ENCODE data around the gene LEFTY2.
"Not testable (repeated sequence)": the region's sequence is repeated elsewhere in the genome, so short reads cannot be mapped to it uniquely, and the experiment has no call there.

Gene LEFTY2

DNA sequence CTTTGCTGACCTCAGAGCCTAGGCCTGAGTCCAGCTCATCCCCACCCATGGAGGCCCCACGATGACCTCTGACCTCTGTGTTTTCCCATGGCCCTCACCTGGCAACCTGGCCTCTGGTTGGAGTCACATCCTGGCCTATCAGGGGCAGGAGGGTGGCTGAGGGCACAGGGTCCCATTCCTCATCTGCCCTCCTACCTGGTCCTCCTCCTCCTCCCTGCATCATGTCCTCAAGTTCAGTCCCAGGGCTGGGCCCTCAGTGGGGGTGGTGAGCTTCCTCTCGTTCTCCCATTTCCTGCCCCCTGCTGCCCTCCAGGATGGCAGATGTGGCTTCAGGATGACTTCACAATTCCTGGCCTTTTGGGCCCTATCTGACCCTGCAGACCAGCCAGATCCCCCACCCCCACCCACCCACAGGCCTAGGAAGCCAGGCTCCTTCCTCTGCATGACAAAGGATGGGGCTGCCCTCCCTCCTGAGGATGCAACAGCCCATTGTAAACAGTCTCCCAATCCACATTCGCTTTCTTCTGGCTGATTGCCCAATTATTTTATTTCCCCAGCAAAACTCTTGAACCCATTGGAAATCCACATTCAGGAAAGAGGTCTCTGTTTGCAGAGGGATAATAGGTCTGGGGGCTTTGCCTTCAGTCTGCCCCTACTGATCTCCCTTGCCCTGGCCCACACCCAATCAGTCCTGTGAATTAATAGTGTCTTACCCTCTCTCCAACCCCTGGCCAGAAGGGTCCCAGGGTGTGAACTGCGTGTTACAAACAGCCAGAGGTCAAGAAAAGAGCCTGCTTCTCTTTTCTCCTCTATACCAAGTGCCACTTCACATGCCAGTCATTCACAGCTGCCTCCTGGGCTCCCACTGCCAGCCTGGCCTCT lies 41.7 kb downstream of the LEFTY2 start:
- no peak for DNase-seq

DNA sequence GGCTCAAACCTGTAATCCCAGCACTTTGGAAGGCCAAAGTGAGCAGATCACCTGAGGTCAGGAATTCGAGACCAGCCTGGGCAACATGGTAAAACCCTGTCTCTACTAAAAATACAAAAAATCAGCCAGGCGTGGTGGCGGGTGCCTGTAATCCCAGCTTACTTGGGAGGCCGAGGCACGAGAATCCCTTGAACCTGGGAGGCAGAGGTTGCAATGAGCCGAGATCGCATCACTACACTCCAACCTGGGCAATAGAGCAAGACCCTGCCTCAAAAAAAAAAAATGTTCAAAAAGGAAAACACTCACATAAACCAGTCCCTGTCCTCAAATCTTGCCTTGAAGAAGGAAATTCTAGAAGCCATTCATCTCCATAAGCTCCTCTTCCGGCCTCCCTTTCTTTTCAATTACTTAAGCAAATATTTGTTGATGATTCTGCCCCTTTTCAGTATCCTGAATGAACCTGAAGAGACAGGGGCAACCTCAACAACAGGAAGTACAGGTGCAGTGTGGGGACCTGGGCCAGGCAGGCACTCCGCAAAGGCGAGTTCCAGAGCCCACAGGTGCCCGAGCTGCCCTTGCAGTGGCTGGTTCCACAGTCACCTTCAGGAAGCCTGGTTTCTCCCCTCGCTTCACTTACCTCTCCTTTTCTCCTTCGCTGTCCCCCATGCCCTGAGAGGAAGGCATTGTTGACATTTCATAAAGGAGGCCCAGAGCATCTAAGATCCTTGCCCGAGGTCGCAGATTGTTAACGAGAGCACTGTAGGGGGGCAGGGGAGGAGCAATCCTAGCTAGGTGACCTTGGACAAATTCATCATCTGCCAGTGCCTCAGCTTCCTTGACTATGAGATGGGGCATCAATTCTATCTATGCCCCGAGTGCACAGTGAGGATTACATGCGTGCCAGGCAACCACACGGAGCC lies 43.2 kb downstream of the LEFTY2 start:
- DNase-seq = no peak

DNA sequence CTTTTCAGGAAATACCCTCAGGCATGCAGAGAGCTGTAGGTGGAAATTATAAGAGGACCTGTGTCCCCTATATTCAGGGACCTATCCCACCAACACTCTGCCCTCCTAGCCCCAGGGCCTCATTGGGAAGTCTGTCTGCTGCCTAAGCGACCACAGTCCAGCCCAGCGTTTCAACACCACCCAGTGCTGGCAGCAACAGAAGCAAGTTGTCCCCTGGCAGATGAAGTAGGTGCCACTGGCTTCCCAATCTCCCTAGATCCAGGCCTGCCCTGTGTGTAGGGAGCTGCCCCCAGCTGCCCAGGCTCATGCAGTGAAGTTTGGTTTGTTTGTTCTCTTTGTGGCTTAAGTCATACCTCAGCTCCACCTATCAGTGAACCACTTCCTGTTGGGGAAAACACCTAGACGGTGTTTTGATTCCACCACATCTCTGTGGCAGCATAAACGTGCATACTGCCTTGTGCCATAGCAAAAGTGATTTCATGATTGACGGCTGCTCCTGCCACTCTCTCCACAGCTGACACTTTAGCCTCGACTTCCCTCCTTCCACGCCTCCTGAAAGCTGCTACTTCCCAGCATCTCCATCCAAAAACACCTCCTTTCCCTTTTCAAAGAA lies 44.0 kb downstream of the LEFTY2 start:
- no peak for DNase-seq

DNA sequence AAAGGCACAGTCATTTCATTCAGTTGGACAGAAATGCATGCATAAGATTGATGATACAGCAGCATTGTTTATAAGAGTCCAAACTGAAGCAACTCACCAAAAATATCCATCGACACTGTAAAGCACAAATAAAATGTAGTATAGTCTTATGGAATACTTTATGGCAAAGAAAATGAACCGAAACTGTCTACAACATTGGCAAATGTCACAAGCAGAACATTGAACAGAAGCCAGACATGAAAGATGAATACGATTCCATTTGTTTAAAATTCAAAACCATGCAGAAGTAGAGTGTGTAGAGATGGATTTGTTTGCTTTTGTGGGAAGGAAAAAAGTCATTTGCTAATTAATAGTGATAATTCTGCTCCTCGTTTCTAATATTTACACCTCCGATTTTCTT lies 44.5 kb downstream of the LEFTY2 start:
- no peak for DNase-seq

DNA sequence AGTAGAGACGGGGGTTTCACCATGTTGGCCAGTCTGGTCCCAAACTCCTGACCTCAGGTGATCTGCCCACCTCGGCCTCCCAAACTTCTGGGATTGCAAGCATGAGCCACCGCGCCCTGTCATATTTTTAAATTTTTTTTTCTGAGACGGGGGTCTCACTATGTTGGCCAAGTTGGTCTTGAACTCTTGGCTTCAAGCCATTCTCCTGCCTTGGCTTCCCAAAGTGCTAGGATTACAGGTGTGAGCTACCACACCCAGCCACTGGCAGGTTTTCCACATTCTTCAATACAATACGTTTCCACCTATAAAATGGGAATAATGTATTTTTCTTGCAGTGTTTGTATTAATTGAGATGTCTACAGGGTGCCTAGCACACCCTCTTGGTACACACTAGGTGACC lies 48.7 kb downstream of the LEFTY2 start:
- no peak for DNase-seq

DNA sequence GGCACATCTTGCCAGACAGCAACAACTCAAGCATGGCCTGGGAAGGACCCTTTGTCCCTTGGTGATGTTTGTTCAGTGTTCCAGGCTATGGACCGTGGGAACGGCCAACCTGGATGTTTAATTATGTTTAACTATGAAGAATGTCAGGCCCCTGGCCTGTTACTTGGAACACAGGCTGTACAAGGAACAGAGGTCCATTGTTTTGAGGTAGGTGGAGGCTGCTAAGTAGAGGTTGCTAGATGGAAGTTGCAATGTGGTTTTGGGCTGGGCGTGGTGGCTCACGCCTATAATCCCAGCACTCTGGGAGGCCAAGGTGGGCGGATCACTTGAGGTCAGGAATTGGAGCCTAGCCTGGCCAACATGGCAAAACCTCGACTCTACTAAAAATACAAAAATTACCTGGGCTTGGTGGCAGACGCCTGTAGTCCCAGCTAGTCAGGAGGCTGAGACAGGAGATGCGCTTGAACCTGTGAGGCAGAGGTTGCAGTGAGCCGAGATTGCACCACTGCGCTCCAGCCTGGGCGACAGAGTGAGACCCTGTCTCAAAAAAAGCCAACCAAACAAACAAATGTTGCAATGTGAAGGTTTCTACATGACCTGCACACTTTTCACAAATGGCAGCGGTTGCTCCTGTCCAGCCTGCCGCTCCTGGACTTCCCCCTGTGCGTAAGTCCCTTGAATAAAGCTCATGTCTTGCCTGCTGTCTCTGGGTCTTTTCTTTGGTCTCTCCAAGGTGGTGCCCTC lies 49.6 kb downstream of the LEFTY2 start:
- no peak for DNase-seq

DNA sequence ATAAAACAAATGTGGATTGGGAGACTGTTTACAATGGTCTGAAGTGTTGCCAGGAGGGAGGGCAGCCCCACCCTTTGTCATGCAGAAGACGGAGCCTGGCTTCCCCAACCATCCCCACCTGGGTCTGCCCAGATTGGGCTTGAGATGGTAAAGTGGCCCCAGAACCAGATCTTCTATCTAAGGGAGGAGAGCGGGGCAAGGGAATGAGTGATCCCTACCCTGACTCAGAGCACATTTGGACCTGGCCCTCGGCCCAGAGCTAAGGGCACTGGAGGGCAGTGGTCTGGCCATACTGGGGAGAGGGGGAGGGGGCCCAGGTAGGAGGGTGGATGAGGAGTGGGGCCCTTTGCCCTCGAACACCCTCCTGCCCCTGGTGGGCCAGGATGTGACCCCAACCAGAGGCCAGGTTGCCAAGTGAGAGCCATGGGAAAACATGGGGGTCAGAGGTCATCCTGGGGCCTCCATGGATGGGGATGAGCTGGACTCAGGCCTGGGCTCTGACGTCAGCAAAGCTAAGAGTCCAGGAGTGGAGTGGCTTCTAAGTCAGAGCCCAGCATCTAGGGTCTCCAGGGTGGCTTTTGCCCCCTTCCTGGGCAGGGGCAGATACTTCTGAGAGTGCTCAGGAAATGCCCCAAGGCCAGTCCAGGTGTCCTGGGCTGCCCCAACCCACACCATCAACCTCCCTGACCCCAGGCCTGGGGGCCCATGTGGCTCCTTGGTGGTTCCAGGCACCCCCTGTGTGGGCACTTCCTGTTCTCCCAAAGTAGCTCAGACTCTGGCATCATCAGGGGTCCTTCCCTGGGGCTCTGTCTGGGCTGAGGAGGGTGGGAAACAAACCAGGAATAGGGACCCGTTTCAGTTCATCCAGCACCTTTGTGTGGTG lies 50.4 kb downstream of the LEFTY2 start:
- no peak for DNase-seq

DNA sequence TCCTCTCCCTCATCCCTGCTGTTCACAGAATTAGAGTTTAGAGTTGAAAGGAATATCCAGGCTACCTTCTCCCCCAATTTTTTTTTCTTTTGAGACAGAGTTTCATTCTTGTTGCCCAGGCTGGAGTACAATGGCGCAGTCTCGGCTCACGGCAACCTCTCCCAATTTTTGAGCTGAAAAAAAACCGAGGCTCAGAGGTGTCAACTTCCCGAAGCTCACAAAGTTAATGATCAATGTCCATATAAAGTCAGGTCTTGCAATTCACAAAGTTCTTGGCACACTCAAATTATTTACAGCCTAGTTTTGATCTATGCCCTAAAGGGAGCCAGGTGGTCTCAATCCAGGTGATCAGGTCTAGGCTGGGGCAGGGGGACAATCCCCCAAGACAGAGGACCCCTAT lies 51.3 kb downstream of the LEFTY2 start:
- DNase-seq = no peak

DNA sequence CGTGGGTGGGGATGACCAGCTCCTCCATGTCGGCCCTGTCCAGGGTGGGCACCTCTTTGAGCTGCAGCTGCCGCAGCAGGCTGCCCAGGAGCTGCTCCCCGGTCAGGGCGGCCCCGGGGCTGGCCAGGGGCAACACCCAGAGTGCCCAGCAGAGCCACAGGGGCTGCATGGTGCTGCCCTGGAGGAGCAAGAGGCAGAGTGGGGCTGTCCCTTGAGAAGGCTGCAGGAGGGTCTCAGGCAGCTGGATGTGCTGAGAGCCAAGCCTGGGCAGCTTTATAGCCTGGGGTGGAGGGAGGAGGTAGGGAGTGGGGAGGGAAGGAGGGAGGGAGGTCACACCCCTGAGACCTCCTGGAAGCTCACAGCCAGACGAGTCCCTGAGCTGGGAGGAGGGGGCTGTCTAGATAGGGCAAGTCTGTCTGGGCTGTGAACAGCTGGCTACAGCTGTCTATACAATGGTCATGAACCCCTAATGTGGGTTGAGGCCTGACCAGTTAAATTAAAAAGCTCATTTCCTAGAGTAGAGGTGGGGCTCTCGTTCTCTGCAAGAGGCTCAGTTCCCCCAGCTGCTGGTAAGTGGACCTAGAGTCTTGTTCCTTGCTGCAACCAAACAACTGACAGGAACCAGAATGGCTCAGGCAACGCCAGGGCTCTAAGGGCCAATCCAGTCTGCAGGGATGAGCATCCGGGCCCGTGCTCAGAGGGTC lies 52.0 kb downstream of the LEFTY2 start, which contains the start of gene LEFTY1:
LEFTY1 (minus strand) TSS at position 249 of the 704 bp plus-strand sequence; CDS start at position 169, 80 bp downstream.
- no peak for DNase-seq

DNA sequence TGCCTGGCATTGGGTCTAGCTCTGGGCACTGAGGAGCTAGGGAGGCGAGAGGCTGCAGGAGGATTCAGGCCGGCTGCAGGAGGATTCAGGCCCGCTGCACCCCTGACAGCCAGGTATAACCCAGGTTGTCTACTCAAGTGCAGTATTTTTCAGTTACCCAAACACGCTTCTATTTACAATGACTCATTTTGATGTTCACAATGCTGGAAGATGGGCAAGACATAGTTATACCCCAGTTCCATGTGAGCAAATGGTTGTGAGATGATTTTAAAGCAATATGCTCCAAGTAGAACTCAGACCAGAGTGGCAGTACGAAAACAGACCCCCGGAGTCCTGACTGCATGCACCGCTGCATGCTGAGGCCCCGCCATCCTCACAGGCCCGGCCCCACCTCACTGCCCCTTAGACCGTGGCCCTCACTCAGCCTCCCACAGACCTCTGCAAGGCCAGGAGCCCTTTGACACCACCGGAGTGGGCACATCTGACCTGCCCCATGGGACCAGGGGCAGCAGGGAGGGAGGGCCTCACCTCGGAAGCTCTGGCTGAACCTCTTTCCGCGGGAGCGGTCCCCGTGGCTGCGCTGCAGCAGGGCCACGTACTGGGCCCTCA lies 52.6 kb downstream of the LEFTY2 start:
- DNase-seq = no peak

DNA sequence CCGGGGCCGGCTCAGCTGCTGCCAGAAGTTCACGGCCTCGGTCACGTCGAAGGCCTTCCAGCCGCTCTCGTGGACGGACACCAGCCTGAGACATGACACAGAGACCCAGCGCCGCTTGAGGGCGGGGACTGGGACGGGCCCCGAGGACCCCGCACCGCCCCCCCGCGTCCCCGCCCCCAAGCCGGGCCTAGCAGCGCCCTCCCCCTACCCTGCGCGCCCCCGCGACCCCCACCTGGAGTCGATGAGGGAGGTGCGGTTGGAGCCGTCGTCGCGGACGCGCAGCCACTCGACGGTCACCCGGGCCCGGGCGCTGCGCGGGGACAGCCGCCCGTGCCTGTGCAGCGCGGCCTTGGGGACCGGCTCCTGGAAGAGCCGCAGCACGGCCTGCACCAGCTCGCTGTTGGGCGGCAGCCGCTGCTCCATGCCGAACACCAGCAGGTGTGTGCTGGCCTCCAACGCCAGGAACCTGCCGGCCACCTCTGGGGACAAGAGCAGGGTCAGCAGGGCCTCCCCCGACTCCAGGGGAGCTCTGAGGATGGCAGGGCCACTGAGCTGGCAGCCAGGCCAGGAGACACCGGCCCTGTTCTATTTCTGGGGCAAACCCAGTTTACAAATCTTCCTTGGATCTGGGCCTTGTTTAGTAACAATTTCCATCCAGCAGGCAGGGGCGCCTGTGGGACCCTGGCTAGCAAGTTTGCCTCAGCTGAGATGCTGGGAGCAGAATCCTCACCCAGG lies 53.3 kb downstream of the LEFTY2 start:
- not testable (repeated sequence) for DNase-seq

DNA sequence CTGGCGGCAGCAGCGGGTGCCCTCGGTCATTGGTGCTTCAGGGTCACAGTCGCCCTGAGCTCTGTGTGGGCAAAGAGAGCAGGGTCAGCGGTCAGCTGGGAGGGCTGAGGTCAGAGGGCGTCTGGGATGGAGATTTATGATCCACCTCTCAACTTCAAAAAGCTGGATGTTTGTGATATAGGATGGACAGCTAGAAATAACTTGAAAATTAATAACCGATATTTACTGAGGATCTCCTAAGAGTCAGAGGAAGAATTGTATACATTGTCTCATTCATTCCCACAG lies 54.0 kb downstream of the LEFTY2 start:
- no peak for DNase-seq

Data from cerebellar nuclear complex (tissue), 1 donor.